ENCODE data around the gene LYPD4.
"Not testable (repeated sequence)": the region's sequence is repeated elsewhere in the genome, so short reads cannot be mapped to it uniquely, and the experiment has no call there.

The LYPD4 gene

GRCh38 chr19:41796901-41797300, 47.6 kb downstream of the LYPD4 start:
- no peak for TF ChIP-seq CTCF (IDR thresholded peaks at IDR 0.05; ENCODE audit: low read depth, low read length)
- DNase-seq (ENCODE audit: extremely low read depth, low read depth): no peak

- DNase-seq (ENCODE audit: extremely low read depth, low read depth): no peak
- no peak for TF ChIP-seq CTCF (IDR thresholded peaks at IDR 0.05; ENCODE audit: low read depth, low read length)
Measured at GRCh38 chr19:41796362-41796761, 48.1 kb downstream of the LYPD4 start, which contains the start of gene CEACAM3. CEACAM3 (plus strand) TSS chr19:41796587; CDS start chr19:41796678, 91 bp downstream.

DNA sequence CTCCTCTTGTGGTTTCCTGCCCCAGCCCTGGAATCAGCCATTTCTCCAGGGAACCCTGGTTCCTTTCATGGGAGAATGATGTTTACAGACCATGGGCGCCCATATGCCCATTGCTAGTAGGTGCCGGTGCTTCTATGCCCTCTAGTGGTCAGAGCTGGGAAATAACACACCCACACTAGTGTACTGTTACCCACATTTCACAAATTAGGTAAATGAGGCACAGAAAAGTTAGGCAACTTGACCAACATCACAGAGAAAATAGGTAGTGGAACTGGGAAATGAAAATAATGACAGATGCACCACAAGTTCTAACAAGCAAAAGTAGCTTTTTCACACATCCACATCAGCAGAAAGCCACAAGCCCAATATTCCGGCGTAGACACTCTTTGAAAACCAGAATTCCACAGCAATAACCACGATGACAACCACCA, 49.4 kb downstream of the LYPD4 start:
- DNase-seq (ENCODE audit: extremely low read depth, low read depth): no peak
- peak; percentile 79 for TF ChIP-seq CTCF (IDR thresholded peaks at IDR 0.05; ENCODE audit: low read depth, low read length)

DNA sequence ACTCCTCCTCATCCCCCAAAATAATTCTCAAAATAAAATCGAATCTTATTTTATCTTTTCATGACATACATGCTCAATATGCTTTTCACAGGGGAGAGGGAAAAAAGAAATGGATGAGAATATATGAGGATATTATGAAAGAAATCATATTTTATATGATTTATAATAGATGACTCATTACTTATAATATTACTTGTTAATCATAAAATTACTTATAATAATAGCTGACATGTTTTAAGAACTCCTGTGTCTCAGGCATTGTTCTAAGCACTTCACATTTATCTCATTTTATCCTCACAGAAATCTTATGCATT, 51.1 kb downstream of the LYPD4 start:
- no peak for DNase-seq (ENCODE audit: extremely low read depth, low read depth)
- no peak for TF ChIP-seq CTCF (IDR thresholded peaks at IDR 0.05; ENCODE audit: low read depth, low read length)

- peak; percentile 8 for DNase-seq (ENCODE audit: extremely low read depth, low read depth)
- peak; percentile 50 for TF ChIP-seq CTCF (IDR thresholded peaks at IDR 0.05; ENCODE audit: low read depth, low read length)
Measured at GRCh38 chr19:41792513-41793413, 51.7 kb downstream of the LYPD4 start.

DNA sequence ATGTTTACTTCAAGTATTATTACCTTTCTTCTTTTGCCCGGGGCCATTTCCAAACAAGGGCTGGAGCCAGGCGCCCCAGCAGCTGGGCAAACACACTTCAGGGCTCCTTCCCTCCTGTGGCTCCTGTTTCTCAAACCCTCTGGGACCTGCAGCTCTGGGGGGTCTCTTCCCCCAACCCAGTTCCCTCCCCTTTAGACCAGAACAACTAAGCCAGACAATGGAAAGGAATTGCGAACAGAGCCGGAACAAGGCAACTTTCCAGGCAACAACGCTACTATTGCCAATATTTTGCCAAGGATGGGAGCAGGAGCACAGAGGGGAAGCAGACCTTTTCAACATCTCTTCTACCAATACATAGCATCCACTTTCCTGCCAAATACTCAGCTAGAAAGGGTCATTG, 55.4 kb downstream of the LYPD4 start:
- not testable (repeated sequence) for DNase-seq (ENCODE audit: extremely low read depth, low read depth)

DNA sequence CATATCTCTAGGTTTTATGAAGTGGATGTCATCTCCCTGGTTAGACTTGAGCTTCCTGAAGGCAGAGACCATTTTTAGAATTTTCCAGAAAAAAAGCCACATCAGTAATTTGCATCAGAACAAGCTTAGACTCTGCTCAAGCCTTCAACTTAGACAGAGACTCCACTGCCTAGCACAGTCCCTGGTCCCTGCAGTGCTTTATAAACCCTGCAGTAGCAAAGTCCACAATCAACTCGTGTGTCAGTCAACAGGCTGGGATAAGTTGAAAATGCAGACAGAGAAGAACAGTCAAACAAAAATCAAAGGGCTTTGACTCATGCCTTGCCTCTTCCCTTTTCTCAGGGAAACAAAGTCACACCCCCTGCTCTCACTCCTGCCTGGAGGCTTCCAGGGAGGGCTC, 56.0 kb downstream of the LYPD4 start:
- DNase-seq (ENCODE audit: extremely low read depth, low read depth): not testable (repeated sequence)
